Dendritic cell treated with granulocyte-macrophage colony-stimulating factor and Interleukin-4, amounts not matched to agents 40 ng/mL and 50 ng/mL, for 4 days (primary cell): ENCODE measurements around the gene TFAP2E.

Experiments used
- H3K27ac Mint-ChIP-seq: one replicate; pipeline ENCODE4 v1.8.0; 2022; ENCODE audit warnings: mild to moderate bottlenecking, mixed read lengths
- H3K27me3 Mint-ChIP-seq: one replicate; pipeline ENCODE4 v1.8.0; 2022; ENCODE audit warnings: mild to moderate bottlenecking, mixed read lengths
- H3K36me3 Mint-ChIP-seq: one replicate; pipeline ENCODE4 v1.8.0; 2022; ENCODE audit warnings: low read depth, mixed read lengths
- H3K4me1 Mint-ChIP-seq: one replicate; pipeline ENCODE4 v1.8.0; 2022; ENCODE audit warnings: low read depth, mixed read lengths
- H3K4me3 Mint-ChIP-seq: one replicate; pipeline ENCODE4 v1.8.0; 2022; ENCODE audit warnings: mild to moderate bottlenecking, moderate library complexity, mixed read lengths
- H3K9me3 Mint-ChIP-seq: one replicate; pipeline ENCODE4 v1.8.0; 2022; ENCODE audit warnings: mixed read lengths
- intact Hi-C: fragments of 100-400 bp; cut with micrococcal nuclease; formaldehyde crosslinking; loops from one replicate; pipeline ENCODE4 v1.15.0; 2022

Gene TFAP2E

GRCh38 chr1:35644204-35644603, 71.1 kb downstream of the TFAP2E start:
- intact Hi-C loops = no loop called here
- H3K4me3 Mint-ChIP-seq = no peak overlapping the region

More at GRCh38 chr1:35644204-35644603, 71.1 kb downstream of the TFAP2E start:
- Mint-ChIP-seq H3K4me1 (peaks cover 15% of the 10 kb centered on the region), H3K27ac (no peak overlapping the region), H3K27me3 (peaks cover 26% of the 10 kb centered on the region), H3K9me3 (no peaks in the 10 kb centered on the region), H3K36me3 (peaks cover 10% of the 10 kb centered on the region)
